GM18907 (cell line): ENCODE results near the gene CDK3.
"Not testable (repeated sequence)": the region's sequence is repeated elsewhere in the genome, so short reads cannot be mapped to it uniquely, and the experiment has no call there.

Experiments
- ATAC-seq: cut with Tn5 transposase; IDR thresholded peaks from one replicate; pipeline ENCODE4 v1.9.1; 2021; ENCODE audit warnings: mild to moderate bottlenecking, moderate library complexity; ENCODE audit not compliant: unreplicated experiment

The CDK3 gene

DNA sequence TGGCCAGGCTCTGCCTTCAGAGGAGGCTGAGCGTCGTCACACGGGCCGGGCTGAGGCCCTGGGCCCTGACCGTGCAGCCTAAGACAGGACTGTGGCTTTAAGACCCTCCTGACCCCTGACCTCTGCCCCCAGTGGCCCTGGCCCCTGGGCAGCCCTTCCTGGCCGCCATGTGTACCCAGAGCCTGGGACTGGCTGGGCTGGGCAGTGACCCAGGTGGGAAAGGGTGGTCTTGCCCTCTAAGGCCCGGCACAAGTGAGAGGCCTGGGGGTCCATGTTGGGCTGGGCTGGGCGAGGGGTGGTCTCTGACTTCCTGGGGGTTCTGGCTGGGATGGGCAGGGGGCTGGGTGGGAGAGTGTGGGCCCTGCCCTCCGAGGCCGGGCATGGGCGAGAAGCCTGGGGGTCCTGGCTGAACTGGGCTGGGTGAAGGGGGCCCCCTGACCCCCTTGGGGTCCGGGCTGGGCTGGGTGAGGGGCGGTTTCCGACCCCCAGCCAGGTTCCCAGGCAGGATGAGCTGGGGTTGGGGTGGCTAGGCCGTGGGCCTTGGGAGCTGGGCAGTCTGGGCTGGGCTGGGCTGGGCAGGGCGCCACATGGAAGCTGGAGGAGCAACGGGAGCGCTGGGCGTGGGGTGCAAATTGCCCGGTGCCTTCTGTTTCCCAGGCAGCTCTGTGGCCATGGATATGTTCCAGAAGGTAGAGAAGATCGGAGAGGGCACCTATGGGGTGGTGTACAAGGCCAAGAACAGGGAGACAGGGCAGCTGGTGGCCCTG lies at the start of gene CDK3:
Gene CDK3 (plus strand): TSS at position 101 of the 767 bp plus-strand sequence. CDS start 571 bp downstream, at position 672.
- no peak for ATAC-seq

GRCh38 chr17:75950855-75951554 lies 49.6 kb upstream of the CDK3 start:
- no peak for ATAC-seq

GRCh38 chr17:75959051-75959838 lies 41.4 kb upstream of the CDK3 start:
- ATAC-seq, result no peak

GRCh38 chr17:75959839-75960511 lies 40.7 kb upstream of the CDK3 start:
- no peak for ATAC-seq

- ATAC-seq, result no peak
These were observed 35.2 kb upstream of the CDK3 start for GRCh38 chr17:75965468-75965867.

- not testable (repeated sequence) for ATAC-seq
These were observed 31.6 kb upstream of the CDK3 start for GRCh38 chr17:75969044-75969443.

DNA sequence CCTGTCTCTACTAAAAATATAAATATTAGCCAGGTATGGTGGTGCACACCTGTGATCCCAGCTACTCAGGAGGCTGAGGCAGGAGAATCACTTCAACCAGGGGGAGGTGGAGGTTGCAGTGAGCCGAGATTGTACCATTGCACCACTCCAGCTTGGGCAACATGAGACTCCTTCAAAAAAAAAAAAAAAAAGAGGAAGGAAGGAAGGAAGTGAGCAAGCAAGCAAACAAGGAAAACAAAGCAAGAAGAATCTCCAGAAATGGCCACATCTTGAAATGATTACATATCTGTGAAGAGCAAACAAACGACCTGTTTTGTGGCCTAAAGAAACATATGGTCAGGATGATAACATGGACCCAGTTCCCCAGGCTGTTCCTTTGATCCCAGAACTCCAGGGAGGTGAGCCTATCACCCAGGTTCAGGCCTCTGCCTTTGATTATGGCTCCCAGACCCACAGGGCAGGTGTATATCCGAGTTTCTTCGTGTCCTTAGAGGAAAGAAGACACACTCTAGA lies 30.6 kb upstream of the CDK3 start:
- ATAC-seq, result no peak

GRCh38 chr17:75970626-75971025 lies 30.0 kb upstream of the CDK3 start:
- no peak for ATAC-seq

DNA sequence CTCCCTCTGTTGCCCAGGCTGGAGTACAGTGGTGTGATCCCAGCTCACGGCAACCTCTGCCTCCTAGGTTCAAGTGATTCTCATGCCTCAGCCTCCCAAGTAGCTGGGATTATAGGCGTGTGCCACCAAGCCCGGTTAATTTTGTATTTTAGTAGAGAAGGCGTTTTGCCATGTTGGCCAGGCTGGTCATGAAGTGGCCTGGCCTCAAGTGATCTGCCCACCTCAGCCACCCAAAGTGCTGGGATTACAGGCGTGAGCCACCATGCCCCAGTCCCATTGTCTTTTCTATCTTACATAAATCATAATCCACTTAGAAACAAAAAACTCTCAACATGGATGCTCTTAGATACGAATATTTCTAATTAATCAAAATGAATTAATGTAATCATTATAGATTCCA lies 25.5 kb upstream of the CDK3 start:
- ATAC-seq, result not testable (repeated sequence)

DNA sequence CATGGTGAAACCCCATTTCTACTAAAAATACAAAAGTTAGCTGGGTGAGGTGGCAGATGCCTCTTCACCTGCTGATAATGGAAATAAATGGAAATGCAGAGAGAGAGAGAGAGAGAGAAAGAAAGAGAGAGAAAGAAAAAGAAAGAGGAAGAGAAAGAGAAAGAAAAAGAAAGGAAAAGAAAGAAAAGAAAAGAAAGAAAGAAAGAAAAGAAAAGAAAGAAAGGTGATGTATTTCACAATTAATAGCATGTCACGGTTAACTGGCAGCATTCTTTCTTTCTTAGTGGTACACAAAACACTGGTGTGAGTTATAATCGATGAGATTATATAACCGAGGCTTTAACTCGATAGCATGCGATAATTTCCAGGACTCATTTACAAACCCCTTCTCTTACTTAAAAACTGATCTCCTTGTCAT lies 24.9 kb upstream of the CDK3 start:
- ATAC-seq, result no peak

GRCh38 chr17:75976175-75976848 lies 24.3 kb upstream of the CDK3 start:
- no peak for ATAC-seq

DNA sequence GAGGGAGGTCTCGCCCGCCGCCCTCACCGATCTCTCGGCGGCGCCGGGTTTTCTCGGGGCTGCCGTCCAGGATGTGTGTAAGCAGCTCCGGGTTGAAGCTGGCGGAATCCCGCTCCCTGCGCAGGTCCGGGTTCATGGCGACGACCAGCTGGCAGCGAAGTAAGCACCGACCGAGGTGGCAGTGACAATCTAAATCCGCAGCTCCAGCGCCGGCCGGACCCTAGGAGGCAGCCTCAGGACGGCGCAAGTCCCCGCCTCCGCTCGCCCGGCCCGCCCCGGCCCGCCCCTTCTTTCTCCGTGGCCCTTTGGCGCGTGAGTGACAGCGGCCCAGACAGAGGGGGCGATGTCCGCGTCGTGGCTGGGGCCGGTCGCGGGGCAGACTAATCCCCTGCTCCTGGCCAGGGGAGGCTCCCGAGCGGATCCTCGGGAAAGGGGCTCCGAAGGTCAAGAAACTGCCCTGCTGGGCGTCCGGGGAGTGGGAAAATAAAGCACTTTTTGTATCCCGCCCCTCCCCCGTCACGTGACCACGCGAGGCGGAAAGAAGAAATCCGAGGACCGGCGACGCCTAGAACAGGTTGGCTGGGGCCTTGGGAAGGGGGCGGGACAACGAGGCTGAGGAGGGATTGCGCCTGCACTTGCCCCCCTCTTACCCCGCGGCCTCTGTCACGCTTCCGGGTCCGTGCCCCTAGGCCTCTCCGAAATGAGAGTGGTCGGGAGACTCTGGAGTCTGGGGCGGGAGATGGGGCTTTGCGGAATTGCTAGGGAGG lies 21.5 kb upstream of the CDK3 start, which contains the start of the genes ACOX1 and TEN1:
Gene ACOX1 (minus strand): TSS at position 229 of the 767 bp plus-strand sequence. CDS start 93 bp downstream, at position 136.
Gene TEN1 (plus strand): TSS at position 303 of the 767 bp plus-strand sequence. CDS start 6,953 bp downstream, outside the sequence.
- ATAC-seq, result peak; percentile 89

- peak; percentile 19 for ATAC-seq
These were observed 20.9 kb upstream of the CDK3 start for GRCh38 chr17:75979705-75980187.

DNA sequence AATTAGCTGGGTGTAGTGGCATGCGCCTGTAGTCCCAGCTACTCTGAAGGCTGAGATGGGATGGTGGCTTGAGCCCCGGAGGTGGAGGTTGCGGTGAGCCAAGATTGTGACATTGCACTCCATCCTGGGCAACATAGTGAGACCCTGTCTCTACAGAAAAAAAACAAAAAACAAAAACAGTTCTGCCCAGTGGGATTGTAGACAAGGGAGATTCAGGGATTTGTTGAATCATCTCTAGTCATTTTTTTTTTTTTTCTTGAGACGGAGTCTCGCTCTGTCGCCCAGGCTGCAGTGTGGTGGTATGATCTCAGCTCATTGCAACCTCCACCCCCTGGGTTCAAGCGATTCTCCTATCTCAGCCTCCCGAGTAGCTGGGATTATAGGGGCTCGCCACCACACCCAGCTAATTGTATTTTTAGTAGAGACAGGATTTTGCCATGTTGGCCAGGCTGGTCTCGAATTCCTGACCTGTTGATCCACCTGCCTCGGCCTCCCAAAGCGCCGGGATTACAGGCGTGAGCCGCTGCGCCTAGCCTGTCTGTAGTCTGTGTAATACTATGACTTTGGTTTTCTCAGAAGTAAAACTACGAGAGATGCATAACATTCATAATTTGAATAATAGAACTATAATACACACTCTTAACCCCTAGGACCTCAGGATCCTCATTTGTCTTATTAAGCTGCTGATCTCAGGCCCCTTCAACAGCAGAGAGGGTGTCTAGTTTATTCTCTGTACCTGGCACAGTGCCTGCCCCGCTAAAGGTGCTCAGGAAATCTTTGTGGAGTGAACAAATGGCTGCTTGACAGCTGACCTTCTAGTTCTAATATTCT lies 20.3 kb upstream of the CDK3 start:
- ATAC-seq, result no peak

GRCh38 chr17:75981019-75981615 lies 19.5 kb upstream of the CDK3 start:
- no peak for ATAC-seq

DNA sequence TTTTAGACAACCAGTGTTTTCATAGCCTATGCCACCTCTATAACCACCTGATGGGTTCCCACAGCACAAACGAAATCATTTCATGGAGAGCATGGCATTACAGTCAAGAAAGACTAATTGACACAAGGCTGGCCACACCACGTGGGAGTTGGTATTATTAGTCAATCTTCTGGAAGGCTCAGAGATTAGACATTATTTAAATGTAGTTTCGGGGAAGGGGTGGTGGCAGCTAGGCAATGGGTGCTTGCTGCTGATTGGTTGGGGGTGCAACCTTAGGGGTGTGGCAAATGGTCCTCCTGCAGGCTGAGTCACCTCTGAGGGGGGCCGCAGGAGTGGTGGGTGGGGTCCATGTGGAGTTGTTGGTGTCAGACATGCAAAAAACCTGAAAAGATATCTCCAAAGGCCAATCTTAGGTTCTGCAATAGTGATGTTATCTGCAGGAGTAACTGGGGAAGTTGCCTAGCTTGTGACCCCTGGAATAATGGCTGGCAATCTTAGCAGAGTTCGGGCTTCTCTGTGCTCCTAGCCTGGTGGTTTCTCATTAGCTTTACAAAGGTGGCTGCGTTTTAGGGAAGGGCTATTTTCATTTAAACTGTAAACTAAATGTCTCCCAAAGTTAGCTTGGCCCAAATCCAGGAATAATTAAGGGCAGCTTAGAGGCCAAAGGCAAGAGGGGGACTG lies 17.0 kb upstream of the CDK3 start:
- no peak for ATAC-seq

GRCh38 chr17:75985986-75986385 lies 14.7 kb upstream of the CDK3 start:
- no peak for ATAC-seq
